Muscle layer of duodenum (tissue), 2 donors: Measurements from ENCODE around the gene WDR17.
"Not testable (repeated sequence)": the region's sequence is repeated elsewhere in the genome, so short reads cannot be mapped to it uniquely, and the experiment has no call there.

Source experiments
- H3K27ac ChIP-seq: one replicate; pipeline ENCODE4 v1.7.0; 2013; ENCODE audit warnings: mild to moderate bottlenecking, low read length
- H3K27me3 ChIP-seq: one replicate; pipeline ENCODE4 v1.7.0; 2013; ENCODE audit warnings: low read depth, mild to moderate bottlenecking, control low read depth, low read length
- H3K36me3 ChIP-seq, 2 donors: one replicate each; pipeline ENCODE4 v1.7.0; 2013; ENCODE audit warnings: low read length in 2 of 2, control low read depth in 1 of 2, mild to moderate bottlenecking in 1 of 2; ENCODE audit not compliant: insufficient read depth in 2 of 2, control insufficient read depth in 1 of 2
- H3K4me1 ChIP-seq, 2 donors: one replicate each; pipeline ENCODE4 v1.7.0; 2013; ENCODE audit warnings: low read length in 2 of 2, mild to moderate bottlenecking in 2 of 2, control low read depth in 1 of 2, moderate library complexity in 1 of 2; ENCODE audit not compliant: insufficient read depth in 2 of 2, control insufficient read depth in 1 of 2
- H3K4me3 ChIP-seq, 2 donors: one replicate each; pipeline ENCODE4 v1.7.0; 2013; ENCODE audit warnings: low read length in 2 of 2, low read depth in 1 of 2, mild to moderate bottlenecking in 1 of 2
- H3K9me3 ChIP-seq, 2 donors: one replicate each; pipeline ENCODE4 v1.7.0; 2013; ENCODE audit warnings: low read length in 2 of 2, control low read depth in 1 of 2, mild to moderate bottlenecking in 1 of 2; ENCODE audit not compliant: control insufficient read depth in 1 of 2
- donor health status: healthy.

The WDR17 gene

GRCh38 chr4:176193126-176193525 lies 127.5 kb downstream of the WDR17 start:
- Histone ChIP-seq H3K4me1 (peaks cover 0 to 4% of the 10 kb centered on the region in 2 donors), H3K27ac (peak overlapping the region; percentile 47)

GRCh38 chr4:176193938-176194337 lies 128.3 kb downstream of the WDR17 start:
- H3K36me3 ChIP-seq: no peaks in the 10 kb centered on the region
- no peak overlapping the region for H3K4me3 ChIP-seq
- no peaks in the 10 kb centered on the region for H3K27me3 ChIP-seq
- H3K9me3 ChIP-seq: no peaks in the 10 kb centered on the region
- H3K27ac ChIP-seq: no peak overlapping the region
- H3K4me1 ChIP-seq: peaks cover 0 to 4% of the 10 kb centered on the region in 2 donors

More at GRCh38 chr4:176193126-176193525, 127.5 kb downstream of the WDR17 start:
- Histone ChIP-seq H3K27me3 (no peaks in the 10 kb centered on the region), H3K9me3 (no peaks in the 10 kb centered on the region), H3K4me3 (no peak overlapping the region), H3K36me3 (no peaks in the 10 kb centered on the region)

- H3K36me3 ChIP-seq: no peaks in the 10 kb centered on the region
- peaks cover 0 to 4% of the 10 kb centered on the region in 2 donors for H3K4me1 ChIP-seq
- peak within 1 kb of the TSS; percentile 79 to 88 for H3K4me3 ChIP-seq
- no peaks in the 10 kb centered on the region for H3K27me3 ChIP-seq
- H3K27ac ChIP-seq: peak within 1 kb of the TSS; percentile 81
- no peaks in the 10 kb centered on the region for H3K9me3 ChIP-seq
These were observed 129.7 kb downstream of the WDR17 start, which contains the start of gene SPATA4 for GRCh38 chr4:176195184-176195978. SPATA4 (minus strand) TSS chr4:176195585; CDS start chr4:176195562, 23 bp downstream.

GRCh38 chr4:176198316-176198903 lies 132.8 kb downstream of the WDR17 start:
- no peak overlapping the region for H3K4me3 ChIP-seq
- H3K27ac ChIP-seq: no peak overlapping the region

GRCh38 chr4:176205299-176205698 lies 139.7 kb downstream of the WDR17 start:
- Histone ChIP-seq H3K27ac (no peak overlapping the region), H3K27me3 (no peaks in the 10 kb centered on the region), H3K4me1 (no peaks in the 10 kb centered on the region)

More at GRCh38 chr4:176198316-176198903, 132.8 kb downstream of the WDR17 start:
- Histone ChIP-seq H3K36me3 (no peaks in the 10 kb centered on the region), H3K9me3 (no peaks in the 10 kb centered on the region), H3K4me1 (peaks cover 0 to 4% of the 10 kb centered on the region in 2 donors), H3K27me3 (no peaks in the 10 kb centered on the region)

GRCh38 chr4:176207839-176208238 lies 142.2 kb downstream of the WDR17 start:
- H3K27ac ChIP-seq: no peak overlapping the region
- H3K9me3 ChIP-seq: no peaks in the 10 kb centered on the region
- no peaks in the 10 kb centered on the region for H3K27me3 ChIP-seq
- H3K36me3 ChIP-seq: no peaks in the 10 kb centered on the region
- no peaks in the 10 kb centered on the region for H3K4me1 ChIP-seq
- no peak overlapping the region for H3K4me3 ChIP-seq

More at GRCh38 chr4:176205299-176205698, 139.7 kb downstream of the WDR17 start:
- Histone ChIP-seq H3K4me3 (no peak overlapping the region), H3K36me3 (no peaks in the 10 kb centered on the region), H3K9me3 (no peaks in the 10 kb centered on the region)

- no peaks in the 10 kb centered on the region for H3K9me3 ChIP-seq
- no peaks in the 10 kb centered on the region for H3K36me3 ChIP-seq
- H3K27ac ChIP-seq: no peak overlapping the region
- no peak overlapping the region for H3K4me3 ChIP-seq
- H3K27me3 ChIP-seq: no peaks in the 10 kb centered on the region
- H3K4me1 ChIP-seq: no peaks in the 10 kb centered on the region
These were observed 143.9 kb downstream of the WDR17 start for GRCh38 chr4:176209535-176209934.

GRCh38 chr4:176210101-176210500 lies 144.5 kb downstream of the WDR17 start:
- Histone ChIP-seq H3K9me3 (no peaks in the 10 kb centered on the region), H3K27me3 (no peaks in the 10 kb centered on the region), H3K27ac (no peak overlapping the region), H3K4me3 (no peak overlapping the region), H3K4me1 (no peaks in the 10 kb centered on the region), H3K36me3 (no peaks in the 10 kb centered on the region)

- Histone ChIP-seq H3K27me3 (no peaks in the 10 kb centered on the region), H3K4me1 (no peaks in the 10 kb centered on the region), H3K27ac (no peak overlapping the region), H3K4me3 (no peak overlapping the region), H3K9me3 (no peaks in the 10 kb centered on the region), H3K36me3 (no peaks in the 10 kb centered on the region)
These were observed 145.1 kb downstream of the WDR17 start for GRCh38 chr4:176210579-176211296.

- H3K4me3 ChIP-seq, H3K36me3 ChIP-seq, H3K27ac ChIP-seq, H3K4me1 ChIP-seq, H3K9me3 ChIP-seq, H3K27me3 ChIP-seq: not testable (repeated sequence)
These were observed 146.7 kb downstream of the WDR17 start for GRCh38 chr4:176212351-176212750.

GRCh38 chr4:176217510-176217909 lies 151.9 kb downstream of the WDR17 start:
- Histone ChIP-seq H3K9me3 (no peaks in the 10 kb centered on the region), H3K27ac (no peak overlapping the region), H3K4me3 (no peak overlapping the region), H3K36me3 (no peaks in the 10 kb centered on the region), H3K4me1 (no peaks in the 10 kb centered on the region), H3K27me3 (no peaks in the 10 kb centered on the region)
